ENCODE measurements around the gene PSMB5. TPM values are rescaled to one million over a fixed set of nuclear protein-coding genes. Genes with fewer than 3 reads are reported as not detected.
A peak's percentile ranks its signal among the peaks of the same experiment; 100 is the strongest.

PSMB5 gene
- total and polyA plus RNA-seq, 2 of the 13 experiments (the other 11 are each of a cell fraction or from before 2014, with no cell fraction given): 705 to 871 TPM

DNA sequence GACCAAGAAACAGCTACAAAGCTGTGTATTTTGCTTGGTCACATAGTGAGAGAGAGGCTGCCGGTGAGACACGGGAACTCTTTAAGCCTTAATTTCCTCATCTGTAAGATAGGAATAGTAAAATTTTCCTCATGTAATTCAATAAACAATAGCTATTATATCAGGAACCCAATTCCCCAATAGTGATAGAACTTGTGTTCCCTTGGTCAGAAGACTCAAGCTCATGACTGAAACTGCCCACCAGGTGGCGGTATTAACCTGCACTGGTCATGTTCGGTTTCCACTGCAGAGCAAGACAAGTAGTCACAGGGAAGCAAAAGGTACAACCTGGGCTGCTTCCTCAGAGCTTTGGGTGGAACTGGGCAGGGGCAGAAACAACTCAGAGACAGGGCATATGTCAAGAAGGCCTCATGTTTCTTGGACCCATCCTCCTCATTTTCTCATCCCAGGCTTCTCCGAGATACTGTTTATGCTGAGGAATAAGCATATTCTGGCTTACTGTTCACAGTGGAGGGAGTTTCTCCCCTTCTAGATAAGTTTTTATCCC lies 48.1 kb downstream of the PSMB5 start (continued):
- TF ChIP-seq, protein P1, sequence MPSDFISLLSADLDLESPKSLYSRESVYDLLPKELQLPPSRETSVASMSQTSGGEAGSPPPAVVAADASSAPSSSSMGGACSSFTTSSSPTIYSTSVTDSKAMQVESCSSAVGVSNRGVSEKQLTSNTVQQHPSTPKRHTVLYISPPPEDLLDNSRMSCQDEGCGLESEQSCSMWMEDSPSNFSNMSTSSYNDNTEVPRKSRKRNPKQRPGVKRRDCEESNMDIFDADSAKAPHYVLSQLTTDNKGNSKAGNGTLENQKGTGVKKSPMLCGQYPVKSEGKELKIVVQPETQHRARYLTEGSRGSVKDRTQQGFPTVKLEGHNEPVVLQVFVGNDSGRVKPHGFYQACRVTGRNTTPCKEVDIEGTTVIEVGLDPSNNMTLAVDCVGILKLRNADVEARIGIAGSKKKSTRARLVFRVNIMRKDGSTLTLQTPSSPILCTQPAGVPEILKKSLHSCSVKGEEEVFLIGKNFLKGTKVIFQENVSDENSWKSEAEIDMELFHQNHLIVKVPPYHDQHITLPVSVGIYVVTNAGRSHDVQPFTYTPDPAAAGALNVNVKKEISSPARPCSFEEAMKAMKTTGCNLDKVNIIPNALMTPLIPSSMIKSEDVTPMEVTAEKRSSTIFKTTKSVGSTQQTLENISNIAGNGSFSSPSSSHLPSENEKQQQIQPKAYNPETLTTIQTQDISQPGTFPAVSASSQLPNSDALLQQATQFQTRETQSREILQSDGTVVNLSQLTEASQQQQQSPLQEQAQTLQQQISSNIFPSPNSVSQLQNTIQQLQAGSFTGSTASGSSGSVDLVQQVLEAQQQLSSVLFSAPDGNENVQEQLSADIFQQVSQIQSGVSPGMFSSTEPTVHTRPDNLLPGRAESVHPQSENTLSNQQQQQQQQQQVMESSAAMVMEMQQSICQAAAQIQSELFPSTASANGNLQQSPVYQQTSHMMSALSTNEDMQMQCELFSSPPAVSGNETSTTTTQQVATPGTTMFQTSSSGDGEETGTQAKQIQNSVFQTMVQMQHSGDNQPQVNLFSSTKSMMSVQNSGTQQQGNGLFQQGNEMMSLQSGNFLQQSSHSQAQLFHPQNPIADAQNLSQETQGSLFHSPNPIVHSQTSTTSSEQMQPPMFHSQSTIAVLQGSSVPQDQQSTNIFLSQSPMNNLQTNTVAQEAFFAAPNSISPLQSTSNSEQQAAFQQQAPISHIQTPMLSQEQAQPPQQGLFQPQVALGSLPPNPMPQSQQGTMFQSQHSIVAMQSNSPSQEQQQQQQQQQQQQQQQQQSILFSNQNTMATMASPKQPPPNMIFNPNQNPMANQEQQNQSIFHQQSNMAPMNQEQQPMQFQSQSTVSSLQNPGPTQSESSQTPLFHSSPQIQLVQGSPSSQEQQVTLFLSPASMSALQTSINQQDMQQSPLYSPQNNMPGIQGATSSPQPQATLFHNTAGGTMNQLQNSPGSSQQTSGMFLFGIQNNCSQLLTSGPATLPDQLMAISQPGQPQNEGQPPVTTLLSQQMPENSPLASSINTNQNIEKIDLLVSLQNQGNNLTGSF (CRISPR knock-in tag; IDR thresholded peaks at IDR 0.05): no peak
- TF ChIP-seq, protein P2, sequence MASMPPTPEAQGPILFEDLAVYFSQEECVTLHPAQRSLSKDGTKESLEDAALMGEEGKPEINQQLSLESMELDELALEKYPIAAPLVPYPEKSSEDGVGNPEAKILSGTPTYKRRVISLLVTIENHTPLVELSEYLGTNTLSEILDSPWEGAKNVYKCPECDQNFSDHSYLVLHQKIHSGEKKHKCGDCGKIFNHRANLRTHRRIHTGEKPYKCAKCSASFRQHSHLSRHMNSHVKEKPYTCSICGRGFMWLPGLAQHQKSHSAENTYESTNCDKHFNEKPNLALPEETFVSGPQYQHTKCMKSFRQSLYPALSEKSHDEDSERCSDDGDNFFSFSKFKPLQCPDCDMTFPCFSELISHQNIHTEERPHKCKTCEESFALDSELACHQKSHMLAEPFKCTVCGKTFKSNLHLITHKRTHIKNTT (CRISPR knock-in tag; IDR thresholded peaks at IDR 0.05): no peak
- TF ChIP-seq, protein P3, sequence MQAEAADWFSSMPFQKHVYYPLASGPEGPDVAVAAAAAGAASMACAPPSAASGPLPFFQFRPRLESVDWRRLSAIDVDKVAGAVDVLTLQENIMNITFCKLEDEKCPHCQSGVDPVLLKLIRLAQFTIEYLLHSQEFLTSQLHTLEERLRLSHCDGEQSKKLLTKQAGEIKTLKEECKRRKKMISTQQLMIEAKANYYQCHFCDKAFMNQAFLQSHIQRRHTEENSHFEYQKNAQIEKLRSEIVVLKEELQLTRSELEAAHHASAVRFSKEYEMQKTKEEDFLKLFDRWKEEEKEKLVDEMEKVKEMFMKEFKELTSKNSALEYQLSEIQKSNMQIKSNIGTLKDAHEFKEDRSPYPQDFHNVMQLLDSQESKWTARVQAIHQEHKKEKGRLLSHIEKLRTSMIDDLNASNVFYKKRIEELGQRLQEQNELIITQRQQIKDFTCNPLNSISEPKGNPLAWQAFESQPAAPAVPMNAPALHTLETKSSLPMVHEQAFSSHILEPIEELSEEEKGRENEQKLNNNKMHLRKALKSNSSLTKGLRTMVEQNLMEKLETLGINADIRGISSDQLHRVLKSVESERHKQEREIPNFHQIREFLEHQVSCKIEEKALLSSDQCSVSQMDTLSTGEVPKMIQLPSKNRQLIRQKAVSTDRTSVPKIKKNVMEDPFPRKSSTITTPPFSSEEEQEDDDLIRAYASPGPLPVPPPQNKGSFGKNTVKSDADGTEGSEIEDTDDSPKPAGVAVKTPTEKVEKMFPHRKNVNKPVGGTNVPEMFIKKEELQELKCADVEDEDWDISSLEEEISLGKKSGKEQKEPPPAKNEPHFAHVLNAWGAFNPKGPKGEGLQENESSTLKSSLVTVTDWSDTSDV (CRISPR knock-in tag; IDR thresholded peaks at IDR 0.05): no peak
- TF ChIP-seq, protein P4, sequence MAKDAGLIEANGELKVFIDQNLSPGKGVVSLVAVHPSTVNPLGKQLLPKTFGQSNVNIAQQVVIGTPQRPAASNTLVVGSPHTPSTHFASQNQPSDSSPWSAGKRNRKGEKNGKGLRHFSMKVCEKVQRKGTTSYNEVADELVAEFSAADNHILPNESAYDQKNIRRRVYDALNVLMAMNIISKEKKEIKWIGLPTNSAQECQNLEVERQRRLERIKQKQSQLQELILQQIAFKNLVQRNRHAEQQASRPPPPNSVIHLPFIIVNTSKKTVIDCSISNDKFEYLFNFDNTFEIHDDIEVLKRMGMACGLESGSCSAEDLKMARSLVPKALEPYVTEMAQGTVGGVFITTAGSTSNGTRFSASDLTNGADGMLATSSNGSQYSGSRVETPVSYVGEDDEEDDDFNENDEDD (CRISPR knock-in tag; IDR thresholded peaks at IDR 0.05; ENCODE audit: borderline replicate concordance): 0 out of 2 replicates have a peak, but pooled peaks have one; percentile 28
- TF ChIP-seq PHF8 (CRISPR knock-in tag; IDR thresholded peaks at IDR 0.05) (no peak), MED13 (CRISPR knock-in tag; IDR thresholded peaks at IDR 0.05) (no peak), HDAC2 (CRISPR knock-in tag; IDR thresholded peaks at IDR 0.05) (peak; percentile 55; the same call in 1 of the 2 replicates), IKZF1 (IDR thresholded peaks at IDR 0.05) (no peak), ZNF180 (CRISPR knock-in tag; IDR thresholded peaks at IDR 0.05; ENCODE audit: borderline replicate concordance, low read depth) (no peak), ZNF570 (CRISPR knock-in tag; IDR thresholded peaks at IDR 0.05; ENCODE audit: borderline replicate concordance) (no peak), AGO2 (optimal IDR thresholded peaks at IDR 0.05; ENCODE audit: low read depth, low read length) (no peak), ZFP90 (CRISPR knock-in tag; IDR thresholded peaks at IDR 0.05; ENCODE audit: borderline replicate concordance) (no peak), HOXA7 (CRISPR knock-in tag; IDR thresholded peaks at IDR 0.05) (no peak)
- TF ChIP-seq, protein P5, sequence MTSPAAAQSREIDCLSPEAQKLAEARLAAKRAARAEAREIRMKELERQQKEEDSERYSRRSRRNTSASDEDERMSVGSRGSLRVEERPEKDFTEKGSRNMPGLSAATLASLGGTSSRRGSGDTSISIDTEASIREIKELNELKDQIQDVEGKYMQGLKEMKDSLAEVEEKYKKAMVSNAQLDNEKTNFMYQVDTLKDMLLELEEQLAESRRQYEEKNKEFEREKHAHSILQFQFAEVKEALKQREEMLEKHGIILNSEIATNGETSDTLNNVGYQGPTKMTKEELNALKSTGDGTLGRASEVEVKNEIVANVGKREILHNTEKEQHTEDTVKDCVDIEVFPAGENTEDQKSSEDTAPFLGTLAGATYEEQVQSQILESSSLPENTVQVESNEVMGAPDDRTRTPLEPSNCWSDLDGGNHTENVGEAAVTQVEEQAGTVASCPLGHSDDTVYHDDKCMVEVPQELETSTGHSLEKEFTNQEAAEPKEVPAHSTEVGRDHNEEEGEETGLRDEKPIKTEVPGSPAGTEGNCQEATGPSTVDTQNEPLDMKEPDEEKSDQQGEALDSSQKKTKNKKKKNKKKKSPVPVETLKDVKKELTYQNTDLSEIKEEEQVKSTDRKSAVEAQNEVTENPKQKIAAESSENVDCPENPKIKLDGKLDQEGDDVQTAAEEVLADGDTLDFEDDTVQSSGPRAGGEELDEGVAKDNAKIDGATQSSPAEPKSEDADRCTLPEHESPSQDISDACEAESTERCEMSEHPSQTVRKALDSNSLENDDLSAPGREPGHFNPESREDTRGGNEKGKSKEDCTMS (CRISPR knock-in tag; conservative IDR thresholded peaks at IDR 0.05): peak; percentile 91
